Epithelial cell of esophagus (primary cell): ENCODE data around the gene FOXL3.
"Not testable (repeated sequence)": the region's sequence is repeated elsewhere in the genome, so short reads cannot be mapped to it uniquely, and the experiment has no call there.

ENCODE experiments used
- DNase-seq: peaks from one replicate; pipeline ENCODE4 v3.0.0; 2010; ENCODE audit warnings: low read depth
- H3K4me3 ChIP-seq: 2 replicates; pipeline ENCODE4 v1.5.1; 2011; ENCODE audit warnings: mild to moderate bottlenecking, low read length, control low read depth
- TF ChIP-seq, protein P1 (sequence below): IDR thresholded peaks from 2 replicates; pipeline ENCODE4 v1.5.1; 2011; ENCODE audit warnings: low read depth, mild to moderate bottlenecking, low read length, control low read depth, inconsistent platforms; ENCODE audit not compliant: insufficient read depth; ENCODE audit errors: missing control alignments

Gene FOXL3

DNA sequence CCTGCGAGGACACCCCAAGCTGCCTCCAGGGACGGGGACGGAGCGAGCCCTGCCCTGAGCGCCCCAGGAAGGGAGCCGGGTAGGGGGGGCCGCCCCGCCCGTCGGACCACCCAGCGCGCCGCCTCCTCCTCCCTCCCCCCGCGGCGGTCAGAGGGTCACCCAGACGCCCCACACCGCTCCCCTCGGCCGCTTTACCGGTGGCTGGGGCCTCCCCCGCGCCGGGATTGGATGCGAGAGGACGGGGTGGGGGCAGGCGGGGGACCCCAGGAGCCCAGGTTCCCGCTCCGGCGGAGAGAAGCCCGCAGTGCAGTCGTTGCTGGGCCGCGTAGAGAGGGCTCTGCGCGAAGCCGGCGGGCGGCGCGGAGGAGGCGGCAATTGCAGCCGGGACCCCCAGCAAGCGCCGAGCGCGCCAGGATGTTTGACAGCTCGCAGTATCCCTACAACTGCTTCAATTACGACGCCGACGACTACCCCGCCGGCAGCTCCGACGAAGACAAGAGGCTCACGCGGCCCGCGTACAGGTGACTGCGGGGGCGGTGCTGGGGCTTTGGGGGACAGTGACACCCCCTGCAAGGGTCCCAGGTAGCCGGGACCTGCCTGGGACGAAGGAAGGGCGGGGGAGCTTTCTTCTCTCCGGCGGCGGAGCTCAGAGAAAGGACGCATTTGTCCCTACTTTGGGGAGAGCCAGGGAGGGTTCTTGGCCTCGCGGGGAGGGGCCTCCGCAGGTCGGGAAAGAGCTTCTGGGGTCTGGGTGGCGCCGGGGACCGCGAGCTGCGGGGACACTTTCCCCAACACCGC lies at the start of gene FOXL3:
Gene FOXL3 (plus strand): TSS at position 415 of the 798 bp plus-strand sequence. CDS start 0 bp downstream, at position 415.
- TF ChIP-seq, protein P1, sequence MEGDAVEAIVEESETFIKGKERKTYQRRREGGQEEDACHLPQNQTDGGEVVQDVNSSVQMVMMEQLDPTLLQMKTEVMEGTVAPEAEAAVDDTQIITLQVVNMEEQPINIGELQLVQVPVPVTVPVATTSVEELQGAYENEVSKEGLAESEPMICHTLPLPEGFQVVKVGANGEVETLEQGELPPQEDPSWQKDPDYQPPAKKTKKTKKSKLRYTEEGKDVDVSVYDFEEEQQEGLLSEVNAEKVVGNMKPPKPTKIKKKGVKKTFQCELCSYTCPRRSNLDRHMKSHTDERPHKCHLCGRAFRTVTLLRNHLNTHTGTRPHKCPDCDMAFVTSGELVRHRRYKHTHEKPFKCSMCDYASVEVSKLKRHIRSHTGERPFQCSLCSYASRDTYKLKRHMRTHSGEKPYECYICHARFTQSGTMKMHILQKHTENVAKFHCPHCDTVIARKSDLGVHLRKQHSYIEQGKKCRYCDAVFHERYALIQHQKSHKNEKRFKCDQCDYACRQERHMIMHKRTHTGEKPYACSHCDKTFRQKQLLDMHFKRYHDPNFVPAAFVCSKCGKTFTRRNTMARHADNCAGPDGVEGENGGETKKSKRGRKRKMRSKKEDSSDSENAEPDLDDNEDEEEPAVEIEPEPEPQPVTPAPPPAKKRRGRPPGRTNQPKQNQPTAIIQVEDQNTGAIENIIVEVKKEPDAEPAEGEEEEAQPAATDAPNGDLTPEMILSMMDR = no peak

DNA sequence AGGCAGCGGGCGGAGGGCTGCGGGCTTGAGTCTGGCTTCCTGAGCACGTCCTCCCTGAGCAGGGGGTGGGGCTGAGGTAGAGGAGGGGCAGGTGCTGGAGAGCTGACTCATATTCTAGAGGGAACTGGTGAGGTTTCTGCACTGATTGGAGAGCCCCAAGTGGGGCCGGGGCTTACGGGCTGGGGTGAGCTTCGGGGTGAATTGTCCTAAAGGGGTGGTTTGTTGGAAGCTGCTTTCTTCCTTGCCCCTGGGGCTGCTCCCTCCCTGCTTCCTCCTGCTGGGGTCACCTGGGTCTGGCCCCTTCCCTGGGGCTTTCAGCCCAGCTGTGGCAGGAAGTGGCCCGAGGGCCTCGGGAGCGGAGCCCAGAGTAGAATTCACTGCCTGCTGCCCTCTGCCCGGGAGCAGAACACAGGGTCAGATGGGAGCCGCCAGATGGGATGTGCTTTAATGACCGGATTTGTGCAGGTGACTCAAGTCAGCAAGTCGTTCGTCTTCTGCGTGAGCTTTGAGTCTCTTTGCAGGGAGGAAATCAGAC lies 49.0 kb upstream of the FOXL3 start:
- DNase-seq = peak; percentile 28
- TF ChIP-seq, protein P1 = no peak
- H3K4me3 ChIP-seq = no peak overlapping the region

More for the DNA sequence above, at the start of gene FOXL3:
- no peak for DNase-seq
- H3K4me3 ChIP-seq = no peak within 1 kb of the TSS

DNA sequence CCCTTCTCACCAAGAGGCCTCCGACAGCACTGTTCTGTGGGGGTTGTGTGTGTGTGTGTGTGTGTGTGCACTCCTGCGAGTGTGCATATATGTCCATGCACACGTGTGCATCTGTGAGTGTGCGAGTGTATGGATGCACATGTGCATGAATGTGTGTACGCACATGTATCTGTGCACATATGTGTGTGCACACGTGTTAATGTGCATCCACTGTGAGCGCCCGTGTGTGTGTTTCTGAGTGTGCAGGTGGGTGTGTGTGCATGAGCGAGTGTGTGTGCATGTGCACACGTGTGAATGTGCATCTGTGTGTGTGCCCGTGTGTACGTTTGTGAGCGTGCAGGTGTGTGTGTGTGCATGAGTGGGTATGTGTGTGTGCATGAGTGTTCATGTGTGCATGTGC lies 48.5 kb upstream of the FOXL3 start:
- TF ChIP-seq, protein P1 = no peak
- H3K4me3 ChIP-seq = no peak overlapping the region
- DNase-seq = no peak

DNA sequence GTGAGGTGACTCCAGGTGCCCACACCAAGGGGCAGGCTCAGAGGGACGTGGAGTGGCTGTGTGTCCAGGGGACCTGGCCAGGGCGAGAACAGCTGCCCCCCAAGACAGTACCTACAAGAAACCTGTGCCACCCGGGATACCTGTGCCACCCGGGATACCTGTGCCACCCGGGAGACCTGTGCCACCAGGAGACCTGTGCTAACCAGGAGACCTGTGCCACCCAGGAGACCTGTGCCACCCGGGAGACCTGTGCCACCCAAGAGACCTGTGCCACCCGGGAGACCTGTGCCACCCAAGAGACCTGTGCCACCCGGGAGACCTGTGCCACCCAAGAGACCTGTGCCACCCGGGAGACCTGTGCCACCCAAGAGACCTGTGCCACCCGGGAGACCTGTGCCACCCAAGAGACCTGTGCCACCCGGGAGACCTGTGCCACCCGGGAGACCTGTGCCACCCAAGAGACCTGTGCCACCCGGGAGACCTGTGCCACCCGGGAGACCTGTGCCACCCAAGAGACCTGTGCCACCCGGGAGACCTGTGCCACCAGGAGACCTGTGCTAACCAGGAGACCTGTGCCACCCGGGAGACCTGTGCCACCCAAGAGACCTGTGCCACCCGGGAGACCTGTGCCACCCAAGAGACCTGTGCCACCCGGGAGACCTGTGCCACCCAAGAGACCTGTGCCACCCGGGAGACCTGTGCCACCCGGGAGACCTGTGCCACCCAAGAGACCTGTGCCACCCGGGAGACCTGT lies 47.0 kb upstream of the FOXL3 start:
- not testable (repeated sequence) for DNase-seq, H3K4me3 ChIP-seq

DNA sequence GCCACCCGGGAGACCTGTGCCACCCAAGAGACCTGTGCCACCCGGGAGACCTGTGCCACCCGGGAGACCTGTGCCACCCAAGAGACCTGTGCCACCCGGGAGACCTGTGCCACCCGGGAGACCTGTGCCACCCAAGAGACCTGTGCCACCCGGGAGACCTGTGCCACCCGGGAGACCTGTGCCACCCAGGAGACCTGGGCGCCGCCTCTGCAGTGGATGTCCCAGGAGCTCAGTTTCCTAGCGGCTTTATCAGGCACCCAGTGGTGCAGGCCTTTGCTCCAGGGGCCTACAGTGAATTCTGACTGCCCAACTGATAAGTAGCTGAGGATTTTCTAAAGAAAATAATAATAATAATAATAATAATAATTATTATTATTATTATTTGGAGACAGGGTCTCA lies 46.4 kb upstream of the FOXL3 start:
- H3K4me3 ChIP-seq, DNase-seq: not testable (repeated sequence)

DNA sequence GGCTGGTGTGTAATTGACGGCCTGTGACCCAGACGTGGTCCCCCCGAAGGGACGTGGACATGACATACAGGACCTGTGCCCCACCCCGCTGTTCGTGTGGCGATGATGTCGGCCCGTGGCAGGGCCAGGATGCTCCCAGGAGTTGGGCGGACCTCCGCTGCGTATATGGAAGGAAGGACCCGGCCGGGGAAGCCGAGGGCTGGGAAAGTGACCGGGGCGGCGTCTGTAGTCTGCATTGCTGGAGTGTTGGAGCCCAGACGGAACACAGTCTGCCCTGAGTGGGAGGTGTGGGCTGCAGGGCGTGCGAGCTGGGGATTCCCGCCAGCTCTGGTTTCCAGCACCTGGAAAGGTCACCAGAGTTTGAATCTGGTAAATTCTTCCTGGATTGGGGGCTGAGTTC lies 45.0 kb upstream of the FOXL3 start:
- TF ChIP-seq, protein P1 = no peak
- H3K4me3 ChIP-seq = no peak overlapping the region
- no peak for DNase-seq

DNA sequence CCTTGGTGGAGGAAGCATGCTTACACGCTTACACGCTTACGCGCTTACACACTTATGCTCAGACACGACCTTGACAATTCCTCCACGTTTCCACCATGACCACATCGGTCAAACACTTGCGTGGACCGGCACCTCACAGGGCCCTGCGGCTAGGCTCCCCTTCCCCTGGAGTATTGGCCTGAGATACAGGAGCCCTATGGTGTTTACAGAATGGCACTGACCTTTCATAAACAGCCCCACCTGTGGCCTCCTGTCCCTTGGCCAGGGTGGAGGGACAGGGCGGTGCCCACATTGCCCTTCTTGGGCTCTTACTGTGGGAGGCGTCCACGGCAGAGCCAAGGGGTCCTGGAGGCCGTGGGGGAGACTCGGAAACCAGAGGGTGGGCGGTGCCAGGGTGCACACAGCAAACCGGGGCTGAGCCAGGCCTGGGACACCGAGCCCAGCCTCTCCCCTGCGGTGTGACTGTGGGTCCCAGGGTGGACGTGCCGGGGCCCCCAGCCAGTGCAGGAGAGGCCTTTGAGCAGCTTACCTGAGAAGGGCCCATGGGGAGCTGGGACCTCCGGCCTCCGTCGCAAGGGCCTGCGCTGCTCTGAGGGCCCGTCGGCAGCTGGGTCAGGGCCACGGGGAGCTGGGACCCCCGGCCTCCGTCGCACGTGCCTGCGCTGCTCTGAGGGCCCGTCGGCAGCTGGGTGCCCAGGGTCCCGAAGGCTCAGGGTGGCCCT lies 44.2 kb upstream of the FOXL3 start:
- TF ChIP-seq, protein P1 = no peak
- no peak overlapping the region for H3K4me3 ChIP-seq
- no peak for DNase-seq
